GM12891 (cell line): Measurements from ENCODE around the gene COL3A1.

ENCODE experiments used
- POLR2A ChIP-seq: IDR thresholded peaks from 2 replicates; pipeline ENCODE4 v1.6.1; 2011; ENCODE audit warnings: low read depth, low read length, control low read depth
- POLR2AphosphoS5 ChIP-seq: IDR thresholded peaks from 2 replicates; pipeline ENCODE4 v1.6.1; 2011; ENCODE audit warnings: low read depth, low read length, control low read depth
- SPI1 ChIP-seq: IDR thresholded peaks from 2 replicates; pipeline ENCODE4 v1.6.1; 2011; ENCODE audit warnings: low read depth, low read length, control low read depth
- TAF1 ChIP-seq: IDR thresholded peaks from 2 replicates; pipeline ENCODE4 v1.6.1; 2011; ENCODE audit warnings: low read depth, low read length, control low read depth

DNA sequence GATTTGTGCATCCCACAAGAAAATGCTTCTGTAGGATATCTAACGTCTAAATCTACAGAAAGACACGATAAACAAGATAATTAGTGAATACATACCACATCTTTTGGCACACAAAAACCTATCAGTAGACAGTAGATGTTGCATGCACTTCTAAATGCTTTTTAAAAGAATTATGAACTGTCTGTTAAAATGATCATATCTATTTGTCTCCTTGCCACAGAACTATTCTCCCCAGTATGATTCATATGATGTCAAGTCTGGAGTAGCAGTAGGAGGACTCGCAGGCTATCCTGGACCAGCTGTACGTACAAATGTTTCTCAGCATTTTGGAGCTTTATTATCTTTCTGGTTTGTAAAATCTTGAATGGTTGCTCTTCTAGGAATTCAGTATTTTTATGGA lies 12.7 kb downstream of the COL3A1 start:
- TF ChIP-seq POLR2A = no peak
- no peak for TF ChIP-seq TAF1
- no peak for TF ChIP-seq POLR2AphosphoS5
- no peak for TF ChIP-seq SPI1
